Chondrocyte (in vitro differentiated cells): ENCODE data around the gene CCDC171. TPM values are rescaled to one million over a fixed set of nuclear protein-coding genes. Genes with fewer than 3 reads are reported as not detected.
A peak's percentile ranks its signal among the peaks of the same experiment; 100 is the strongest.

Experiments
- DNase-seq: peaks from one replicate; pipeline ENCODE4 v3.0.0; 2021; ENCODE audit warnings: mixed read lengths, low spot score
- H3K27ac Mint-ChIP-seq: one replicate; pipeline ENCODE4 v1.8.0; 2021; ENCODE audit warnings: mild to moderate bottlenecking, moderate library complexity, mixed read lengths; ENCODE audit not compliant: unreplicated experiment
- H3K27me3 Mint-ChIP-seq: 2 replicates; pipeline ENCODE4 v1.8.0; 2021; ENCODE audit warnings: low read depth, mixed read lengths
- H3K36me3 Mint-ChIP-seq: 2 replicates; pipeline ENCODE4 v1.8.0; 2021; ENCODE audit warnings: low read depth, mixed read lengths
- H3K4me1 Mint-ChIP-seq: 2 replicates; pipeline ENCODE4 v1.8.0; 2021; ENCODE audit warnings: low read depth, mild to moderate bottlenecking, mixed read lengths
- H3K4me3 Mint-ChIP-seq: one replicate; pipeline ENCODE4 v1.8.0; 2021; ENCODE audit warnings: mild to moderate bottlenecking, moderate library complexity, mixed read lengths; ENCODE audit not compliant: unreplicated experiment
- H3K9me3 Mint-ChIP-seq: 2 replicates; pipeline ENCODE4 v1.8.0; 2021; ENCODE audit warnings: low read depth, mixed read lengths
- CTCF ChIP-seq: fragments of 200-600 bp; sonication (generic); IDR thresholded peaks from 2 replicates; pipeline ENCODE4 v1.5.0; 2021; ENCODE audit warnings: antibody characterized with exemption, mild to moderate bottlenecking, moderate library complexity
- total RNA-seq: library from RNA; stranded (reverse); gene quantifications from 3 replicates; pipeline ENCODE4 v1.2.1, GENCODE V29; 2021

Gene CCDC171
- total RNA-seq, 1 donor from 2014 or later = 3.2 TPM

GRCh38 chr9:15714746-15715145 is 161.9 kb downstream of the CCDC171 start:
- Mint-ChIP-seq H3K27ac (no peak overlapping the region), H3K9me3 (no peaks in the 10 kb centered on the region), H3K4me3 (no peak overlapping the region), H3K27me3 (no peaks in the 10 kb centered on the region), H3K36me3 (peaks cover 2% of the 10 kb centered on the region), H3K4me1 (no peaks in the 10 kb centered on the region)
- no peak for TF ChIP-seq CTCF
- no peak for DNase-seq

- peaks cover 2% of the 10 kb centered on the region for H3K36me3 Mint-ChIP-seq
- no peak overlapping the region for H3K27ac Mint-ChIP-seq
- TF ChIP-seq CTCF = no peak
- DNase-seq = no peak
- H3K27me3 Mint-ChIP-seq = no peaks in the 10 kb centered on the region
- no peak overlapping the region for H3K4me3 Mint-ChIP-seq
- peaks cover under 1% of the 10 kb centered on the region for H3K4me1 Mint-ChIP-seq
- no peaks in the 10 kb centered on the region for H3K9me3 Mint-ChIP-seq
Observed at GRCh38 chr9:15717290-15717967, 164.6 kb downstream of the CCDC171 start.

GRCh38 chr9:15718423-15718822 is 165.6 kb downstream of the CCDC171 start:
- H3K27me3 Mint-ChIP-seq = no peaks in the 10 kb centered on the region

GRCh38 chr9:15720861-15721260 is 168.0 kb downstream of the CCDC171 start:
- H3K4me1 Mint-ChIP-seq = peaks cover 22% of the 10 kb centered on the region
- peaks cover 2% of the 10 kb centered on the region for H3K36me3 Mint-ChIP-seq
- DNase-seq = no peak
- H3K27me3 Mint-ChIP-seq = no peaks in the 10 kb centered on the region
- no peaks in the 10 kb centered on the region for H3K9me3 Mint-ChIP-seq
- no peak overlapping the region for H3K27ac Mint-ChIP-seq
- no peak for TF ChIP-seq CTCF
- no peak overlapping the region for H3K4me3 Mint-ChIP-seq

More at GRCh38 chr9:15718423-15718822, 165.6 kb downstream of the CCDC171 start:
- TF ChIP-seq CTCF = no peak
- peaks cover 9% of the 10 kb centered on the region for H3K4me1 Mint-ChIP-seq
- no peak overlapping the region for H3K4me3 Mint-ChIP-seq
- peaks cover 2% of the 10 kb centered on the region for H3K36me3 Mint-ChIP-seq
- no peak overlapping the region for H3K27ac Mint-ChIP-seq
- no peak for DNase-seq
- no peaks in the 10 kb centered on the region for H3K9me3 Mint-ChIP-seq

GRCh38 chr9:15722888-15723287 is 170.0 kb downstream of the CCDC171 start:
- peak overlapping the region; percentile 73 for H3K27ac Mint-ChIP-seq
- DNase-seq = no peak
- H3K4me1 Mint-ChIP-seq = peaks cover 22% of the 10 kb centered on the region
- no peaks in the 10 kb centered on the region for H3K36me3 Mint-ChIP-seq
- no peak overlapping the region for H3K4me3 Mint-ChIP-seq
- H3K27me3 Mint-ChIP-seq = no peaks in the 10 kb centered on the region
- no peaks in the 10 kb centered on the region for H3K9me3 Mint-ChIP-seq
- no peak for TF ChIP-seq CTCF
